GM19463 (cell line): ENCODE measurements around the gene HKDC1.
"Not testable (repeated sequence)": the region's sequence is repeated elsewhere in the genome, so short reads cannot be mapped to it uniquely, and the experiment has no call there.

Experiments
- ATAC-seq: cut with Tn5 transposase; IDR thresholded peaks from one replicate; pipeline ENCODE4 v1.9.1; 2021; ENCODE audit warnings: mild to moderate bottlenecking, moderate library complexity; ENCODE audit not compliant: unreplicated experiment

Gene HKDC1

GRCh38 chr10:69220041-69220451, at the start of gene HKDC1:
HKDC1 (plus strand) TSS chr10:69220332; CDS start chr10:69220436, 104 bp downstream.
- no peak for ATAC-seq

GRCh38 chr10:69172241-69172982, 47.7 kb upstream of the HKDC1 start:
- no peak for ATAC-seq

GRCh38 chr10:69175326-69175725, 44.8 kb upstream of the HKDC1 start:
- ATAC-seq, result not testable (repeated sequence)

- no peak for ATAC-seq
These were observed 43.3 kb upstream of the HKDC1 start for GRCh38 chr10:69176823-69177222.

GRCh38 chr10:69179089-69179742, 40.9 kb upstream of the HKDC1 start:
- ATAC-seq, result no peak

GRCh38 chr10:69179743-69180524, 40.2 kb upstream of the HKDC1 start, which contains the start of gene SUPV3L1:
SUPV3L1 (plus strand) TSS chr10:69180234; CDS start chr10:69180292, 58 bp downstream.
- peak; percentile 83 for ATAC-seq

- ATAC-seq, result no peak
These were observed 39.5 kb upstream of the HKDC1 start for GRCh38 chr10:69180525-69181204.

- no peak for ATAC-seq
These were observed 38.7 kb upstream of the HKDC1 start for GRCh38 chr10:69181433-69181832.

- no peak for ATAC-seq
These were observed 38.1 kb upstream of the HKDC1 start for GRCh38 chr10:69182005-69182404.

- no peak for ATAC-seq
These were observed 33.6 kb upstream of the HKDC1 start for GRCh38 chr10:69186524-69186923.

GRCh38 chr10:69201045-69201444, 19.1 kb upstream of the HKDC1 start:
- no peak for ATAC-seq

- no peak for ATAC-seq
These were observed 17.8 kb upstream of the HKDC1 start for GRCh38 chr10:69202332-69202731.

- ATAC-seq, result no peak
These were observed 11.4 kb upstream of the HKDC1 start for GRCh38 chr10:69208761-69209160.

- ATAC-seq, result no peak
These were observed 10.2 kb upstream of the HKDC1 start for GRCh38 chr10:69209787-69210484.

- no peak for ATAC-seq
These were observed 9.0 kb upstream of the HKDC1 start for GRCh38 chr10:69211104-69211503.

GRCh38 chr10:69211524-69211923, 8.6 kb upstream of the HKDC1 start:
- ATAC-seq, result no peak

GRCh38 chr10:69213591-69214311, 6.4 kb upstream of the HKDC1 start:
- no peak for ATAC-seq

- ATAC-seq, result no peak
These were observed 5.4 kb upstream of the HKDC1 start for GRCh38 chr10:69214666-69215131.

GRCh38 chr10:69215405-69216171, 4.5 kb upstream of the HKDC1 start:
- ATAC-seq, result no peak
